CD4-positive, alpha-beta T cell treated with Interleukin-2 at 100 ng/mL for 4 hours (primary cell): ENCODE results near the gene BHLHA9.
"Not testable (repeated sequence)": the region's sequence is repeated elsewhere in the genome, so short reads cannot be mapped to it uniquely, and the experiment has no call there.

ENCODE experiments used
- DNase-seq: peaks from one replicate; pipeline ENCODE4 v3.0.0-alpha.2; 2020; ENCODE audit warnings: low spot score

Gene BHLHA9

DNA sequence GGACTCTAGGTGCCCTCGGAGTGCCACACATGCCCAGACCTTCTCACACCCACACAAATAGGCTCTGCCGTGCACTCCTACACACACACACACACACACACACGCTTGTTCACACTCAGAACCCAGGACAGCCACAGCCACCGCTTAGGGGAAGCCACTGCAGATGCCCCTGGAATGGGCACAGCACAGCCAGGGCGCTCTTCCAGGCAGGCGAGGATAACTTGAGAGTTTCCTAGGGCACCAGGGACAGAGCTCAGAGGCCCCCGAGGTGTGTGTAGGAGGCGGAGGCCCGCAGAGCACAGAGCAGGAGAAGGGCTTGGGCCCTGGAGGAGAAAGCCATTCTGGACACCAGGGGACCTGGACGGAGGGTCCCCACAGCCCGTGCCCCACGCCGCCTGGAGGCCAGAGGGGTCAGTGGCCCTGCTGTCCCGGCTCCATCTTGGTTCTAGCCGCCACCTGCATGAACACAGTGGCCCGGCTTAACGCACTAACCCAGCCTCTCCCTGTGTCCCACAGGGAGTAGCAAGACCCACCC, 30.2 kb downstream of the BHLHA9 start:
- no peak for DNase-seq

DNA sequence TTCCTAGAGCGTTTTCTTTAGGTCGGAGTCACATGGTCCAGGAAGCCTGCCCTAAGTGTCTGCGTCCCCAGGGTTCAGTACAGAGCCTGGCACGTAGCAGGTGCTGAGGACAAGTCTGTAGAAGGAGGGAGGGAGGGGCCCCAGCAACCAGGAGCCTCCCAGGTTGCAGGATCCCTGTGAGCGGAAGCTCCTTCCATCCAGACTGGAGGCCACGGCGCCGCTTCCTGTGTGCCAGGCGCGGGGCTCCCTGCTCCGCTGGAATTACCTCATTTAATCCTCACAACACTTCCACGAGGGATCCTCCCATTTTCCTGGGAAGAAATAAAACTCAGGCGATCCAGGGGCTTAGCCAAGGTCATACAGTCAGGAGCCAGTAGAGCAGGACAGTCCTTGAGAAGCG, 31.3 kb downstream of the BHLHA9 start:
- no peak for DNase-seq

DNA sequence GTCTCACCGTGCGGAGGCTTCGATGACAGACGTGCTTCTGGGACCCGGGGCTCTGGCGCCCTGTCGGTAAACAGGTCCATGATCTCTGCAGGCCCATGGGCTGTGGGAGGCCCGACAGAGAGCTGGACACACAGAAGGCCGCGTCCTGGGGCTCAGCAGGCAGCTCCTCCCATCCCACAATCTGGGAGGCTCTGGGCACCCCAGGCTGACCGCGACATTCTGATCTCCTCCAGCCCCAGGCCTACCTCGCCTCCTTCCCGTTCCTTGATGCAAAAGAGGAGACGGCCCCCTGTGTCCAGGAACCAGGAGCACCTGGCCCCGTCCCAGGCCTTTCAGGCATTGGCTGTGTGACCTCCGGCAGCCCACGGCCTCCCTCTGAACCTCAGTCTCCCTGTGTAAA, 32.5 kb downstream of the BHLHA9 start:
- DNase-seq = no peak

DNA sequence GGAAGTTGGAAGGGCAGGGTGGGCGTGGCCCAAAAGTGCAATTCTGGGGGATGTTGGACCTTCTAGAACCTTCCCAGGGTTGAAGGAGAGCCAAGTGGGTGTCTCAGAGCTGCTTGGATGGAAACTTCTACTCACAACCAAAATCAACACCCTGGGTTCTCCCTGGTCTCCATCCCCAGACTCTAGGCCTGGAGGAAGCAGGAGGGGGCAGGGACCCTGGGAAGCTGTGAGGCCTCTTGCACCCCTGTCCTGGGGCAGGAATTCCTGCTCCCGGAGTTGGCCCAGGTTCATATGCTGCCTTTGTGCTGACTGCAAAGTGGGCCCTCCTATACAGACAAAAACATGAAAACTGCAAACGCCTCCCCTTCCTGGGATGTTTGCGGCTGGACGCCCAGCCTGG, 34.3 kb downstream of the BHLHA9 start:
- DNase-seq = no peak

DNA sequence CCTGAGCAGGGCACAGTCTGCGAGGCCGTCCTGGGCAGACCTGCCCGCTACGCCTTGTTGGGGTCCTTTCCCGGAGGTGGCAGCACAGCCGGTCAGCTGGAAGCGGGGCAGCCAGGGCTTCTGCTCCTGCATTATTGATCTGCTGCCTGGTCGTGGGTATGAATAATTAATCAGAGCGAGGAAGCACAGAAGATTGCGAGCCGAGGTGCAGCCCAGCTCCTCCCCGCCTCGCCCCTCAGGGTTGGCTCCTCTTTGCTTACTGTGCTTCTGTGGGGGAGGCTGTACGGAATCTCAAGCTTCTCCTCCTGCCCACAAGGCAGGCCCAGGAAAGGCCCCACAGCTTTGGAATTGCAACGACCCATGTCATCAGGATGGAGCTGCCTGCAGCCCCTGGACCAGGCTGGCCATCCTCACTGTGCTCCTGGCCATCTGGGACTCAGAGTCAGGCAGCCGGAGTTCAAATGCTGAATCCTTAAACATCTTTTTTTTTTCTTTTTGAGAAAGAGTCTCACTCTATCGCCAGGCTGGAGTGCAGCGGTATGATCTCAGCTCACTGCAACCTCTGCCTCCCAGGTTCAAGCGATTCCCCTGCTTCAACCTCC, 34.8 kb downstream of the BHLHA9 start:
- DNase-seq = no peak

DNA sequence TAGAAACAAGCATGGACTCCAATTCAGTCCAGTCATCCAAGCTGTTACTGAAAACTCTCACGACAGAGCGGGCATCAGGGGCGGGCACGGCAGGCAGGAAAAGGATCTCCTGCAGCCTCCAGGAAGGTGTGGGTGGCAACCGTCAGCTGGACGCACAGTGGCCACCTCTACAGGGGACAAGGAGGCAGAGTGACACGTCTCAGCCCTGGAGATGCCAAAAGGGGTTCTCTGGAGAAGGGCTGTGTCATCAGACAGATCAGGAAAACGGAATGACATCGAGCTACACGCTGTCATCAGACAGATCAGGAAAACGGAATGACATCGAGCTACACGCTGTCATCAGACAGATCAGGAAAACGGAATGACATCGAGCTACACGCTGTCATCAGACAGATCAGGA, 37.6 kb downstream of the BHLHA9 start:
- not testable (repeated sequence) for DNase-seq

DNA sequence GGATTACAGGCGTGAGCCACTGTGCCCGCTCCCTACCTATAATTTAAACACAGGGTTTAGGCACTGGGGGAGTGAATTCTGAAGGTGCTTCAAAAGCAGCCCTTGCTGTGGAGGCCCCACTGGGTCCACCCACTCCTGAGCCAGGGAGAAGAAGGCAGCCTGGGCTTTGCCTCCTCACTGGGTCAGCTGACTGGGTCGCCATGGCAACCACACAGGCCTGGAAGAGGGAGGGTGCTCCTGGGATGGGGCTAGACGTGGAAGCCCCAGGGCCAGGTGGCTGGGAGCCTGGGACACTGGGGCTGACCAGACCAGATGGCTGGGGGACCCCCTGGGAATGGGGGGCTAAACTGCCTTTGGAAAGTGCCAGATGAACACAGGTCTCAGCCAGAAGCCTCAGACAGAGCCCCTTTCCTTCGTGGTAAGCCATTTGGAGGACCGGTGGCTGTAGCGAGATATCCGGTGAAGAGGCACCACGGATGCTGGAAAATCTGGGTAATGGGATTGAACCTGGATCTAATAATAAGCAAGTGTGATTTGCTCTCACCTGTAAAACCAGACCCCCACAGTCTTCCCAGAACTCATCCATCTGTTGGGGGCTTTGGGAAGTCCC, 42.1 kb downstream of the BHLHA9 start:
- DNase-seq = no peak

DNA sequence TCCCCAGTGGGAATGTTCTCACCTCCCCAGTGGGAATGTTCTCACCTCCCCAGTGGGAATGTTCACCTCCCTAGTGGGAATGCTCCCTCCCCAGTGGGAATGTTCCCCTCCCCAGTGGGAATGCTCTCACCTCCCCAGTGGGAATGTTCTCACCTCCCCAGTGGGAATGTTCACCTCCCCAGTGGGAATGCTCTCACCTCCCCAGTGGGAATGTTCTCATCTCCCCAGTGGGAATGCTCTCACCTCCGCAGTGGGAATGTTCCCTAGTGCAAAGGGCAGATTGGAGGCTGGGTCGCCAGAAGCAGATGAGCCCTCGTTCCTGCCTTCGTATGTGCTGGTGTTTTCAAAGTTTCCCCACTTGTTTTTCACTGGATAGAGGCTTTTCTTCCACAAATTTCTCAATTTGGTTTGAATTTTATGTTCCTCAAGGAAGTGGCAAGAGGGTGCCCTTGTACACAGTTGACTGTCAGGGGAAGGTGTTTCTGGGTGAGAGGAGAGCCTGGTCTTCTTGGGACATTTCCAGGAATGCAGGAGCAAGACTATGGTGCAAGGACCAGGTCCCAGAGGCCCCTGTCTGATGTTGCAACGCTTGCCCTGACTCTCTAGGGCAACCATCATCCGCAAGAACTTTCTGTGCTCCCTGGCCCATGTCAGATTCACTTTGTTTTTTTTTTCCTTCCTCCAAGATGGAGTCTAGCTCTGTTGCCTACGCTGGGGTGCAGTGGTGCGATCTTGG, 43.2 kb downstream of the BHLHA9 start:
- DNase-seq = no peak

DNA sequence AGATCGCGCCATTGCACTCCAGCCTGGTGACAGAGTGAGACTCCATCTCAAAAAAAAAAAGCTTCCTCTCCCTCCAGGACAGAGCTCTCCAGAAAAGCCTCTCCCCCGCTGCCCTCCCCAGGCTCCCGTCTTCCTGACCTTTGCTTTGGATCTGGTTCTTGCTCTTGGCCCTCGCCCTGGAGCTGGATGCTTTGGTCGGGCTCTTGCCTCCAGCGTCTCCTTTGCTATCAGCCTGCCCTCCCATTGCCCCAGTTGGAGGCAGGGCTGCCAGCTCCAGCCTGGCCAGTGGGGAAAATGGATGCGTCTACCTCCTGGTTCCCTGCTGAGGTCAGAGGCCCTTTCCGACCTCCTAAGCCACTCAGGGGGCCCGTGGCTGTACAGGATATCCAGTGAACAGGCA, 45.2 kb downstream of the BHLHA9 start:
- DNase-seq = no peak

DNA sequence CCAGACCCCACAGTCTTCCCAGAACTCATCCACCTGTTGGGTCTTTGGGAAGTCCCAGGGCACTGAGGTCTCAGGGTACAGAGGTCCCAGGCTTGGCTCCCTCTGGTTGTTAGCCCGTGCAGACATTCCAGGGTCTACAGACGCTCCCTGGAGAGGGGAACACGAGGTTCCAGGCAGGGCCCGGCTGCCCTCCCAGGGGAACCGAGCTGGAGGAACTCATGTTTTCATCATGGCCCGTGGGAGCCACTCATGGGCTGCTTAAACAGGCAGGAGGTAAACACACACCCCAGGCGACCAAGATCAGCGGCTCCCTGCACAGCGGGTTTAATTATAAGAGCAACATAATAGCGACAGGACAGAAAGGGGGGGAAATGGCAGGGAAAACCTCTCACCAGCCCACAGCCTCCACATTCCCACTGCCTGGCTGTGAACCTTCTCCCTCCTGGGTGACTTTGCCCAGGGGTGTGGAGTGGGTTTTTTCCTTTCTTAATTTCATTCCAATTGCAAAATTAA, 45.7 kb downstream of the BHLHA9 start:
- DNase-seq = no peak
